Breast epithelium (tissue), 4 donors: Measurements from ENCODE around the gene NCBP2L. TPM values are rescaled to one million over a fixed set of nuclear protein-coding genes. Genes with fewer than 3 reads are reported as not detected.
A peak's percentile ranks its signal among the peaks of the same experiment; 100 is the strongest.

Source experiments
- DNase-seq, 2 donors: peaks; one replicate each; pipeline ENCODE4 v3.0.0-alpha.2; 2019; ENCODE audit warnings: low spot score in 2 of 2
- H3K27ac ChIP-seq, 2 donors: fragments of 200-600 bp; sonication (generic) in 1 of 2; one replicate each; pipeline ENCODE4 v1.5.1; 2016 to 2019; ENCODE audit warnings: mild to moderate bottlenecking in 1 of 2
- H3K27me3 ChIP-seq, 2 donors: fragments of 200-600 bp; sonication (generic) in 1 of 2; one replicate each; pipeline versions ENCODE4 v1.5.1 to v1.6.0; 2017 to 2019; ENCODE audit warnings: control low read depth in 1 of 2, mild to moderate bottlenecking in 1 of 2
- H3K36me3 ChIP-seq: fragments of 200-600 bp; one replicate; pipeline ENCODE4 v1.5.1; 2019
- H3K4me1 ChIP-seq, 2 donors: fragments of 200-600 bp; sonication (generic); one replicate each; pipeline ENCODE4 v1.5.1; 2016 to 2019; ENCODE audit warnings: control low read depth in 1 of 2
- H3K4me3 ChIP-seq, 3 donors: fragments of 200-600 bp; sonication (generic); 1 replicate in 2 of 3; 2 replicates in 1 of 3; pipeline ENCODE4 v1.5.1; 2016 to 2019; ENCODE audit warnings: mild to moderate bottlenecking in 3 of 3, moderate library complexity in 2 of 3
- H3K9me3 ChIP-seq, 2 donors: fragments of 200-600 bp; sonication (generic) in 1 of 2; one replicate each; pipeline ENCODE4 v1.5.1; 2016 to 2019; ENCODE audit warnings: control low read depth in 1 of 2
- POLR2A ChIP-seq: fragments of 450-650 bp; IDR thresholded peaks from one replicate; pipeline ENCODE4 v1.6.1; 2016; ENCODE audit warnings: antibody characterized with exemption, mild to moderate bottlenecking, moderate library complexity
- POLR2AphosphoS5 ChIP-seq, 3 donors: sonication (generic); formaldehyde crosslinking; IDR thresholded peaks; one replicate each; pipeline ENCODE4 v1.6.1; 2017; ENCODE audit warnings: antibody characterized with exemption in 3 of 3
- intact Hi-C: fragments of 100-400 bp; cut with DNase I; formaldehyde crosslinking; loops from one replicate; pipeline ENCODE4 v1.15.1; 2023; ENCODE audit warnings: low total_unique reads
- total RNA-seq, 3 donors: library from RNA; depleted of rRNA; stranded (reverse); fragments of >200 nt; gene quantifications; one replicate each; pipeline ENCODE4 v1.1.0, GENCODE V29; 2016
- TF ChIP-seq, protein P1 (sequence below), 3 donors: fragments of 450-650 bp; IDR thresholded peaks; one replicate each; pipeline ENCODE4 v1.5.1; 2016 to 2017; ENCODE audit warnings: antibody characterized with exemption in 3 of 3, mild to moderate bottlenecking in 3 of 3, moderate library complexity in 3 of 3

Gene NCBP2L
- total RNA-seq, 3 donors from 2014 or later, result not detected

DNA sequence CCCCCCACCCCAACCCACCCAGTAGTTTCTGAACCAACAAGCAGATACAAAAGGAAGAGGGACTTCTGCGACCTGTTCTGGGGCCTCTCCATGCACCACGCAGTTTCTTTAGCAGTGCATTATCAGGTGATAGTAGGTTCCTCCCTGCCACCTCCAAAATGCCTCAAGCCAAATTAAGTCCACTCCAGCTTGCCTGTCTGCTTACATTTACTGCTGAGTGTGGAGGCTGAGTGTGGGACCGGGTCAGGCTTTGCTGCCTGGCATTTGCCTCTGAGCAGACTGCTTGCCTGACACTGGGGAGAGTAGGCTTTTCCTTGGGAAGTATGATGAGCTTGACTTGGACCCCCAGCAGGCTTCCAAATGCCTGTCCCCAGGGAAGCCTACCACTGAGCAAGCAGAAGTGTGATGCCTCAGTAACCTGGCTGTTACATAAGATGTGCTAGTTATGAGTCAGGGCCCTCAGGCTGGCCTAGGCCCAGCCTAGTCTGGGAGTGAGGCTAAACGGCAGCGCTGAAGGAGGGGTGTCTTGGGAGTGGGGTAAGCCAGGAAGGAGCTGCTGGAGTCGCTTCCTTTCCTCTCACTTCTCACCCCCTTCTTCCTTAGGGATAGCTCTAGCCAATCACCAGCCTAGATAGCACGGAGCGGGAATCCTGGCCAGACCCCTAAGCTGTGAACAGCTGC lies 10.9 kb upstream of the NCBP2L start:
- H3K4me1 ChIP-seq, result no peaks in the 10 kb centered on the region
- no peaks in the 10 kb centered on the region for H3K36me3 ChIP-seq
- peaks cover 0 to 72% of the 10 kb centered on the region in 2 donors for H3K27me3 ChIP-seq
- TF ChIP-seq POLR2A (no peak), POLR2AphosphoS5 (IDR thresholded peaks at IDR 0.05) (no peak)
- TF ChIP-seq, protein P1, sequence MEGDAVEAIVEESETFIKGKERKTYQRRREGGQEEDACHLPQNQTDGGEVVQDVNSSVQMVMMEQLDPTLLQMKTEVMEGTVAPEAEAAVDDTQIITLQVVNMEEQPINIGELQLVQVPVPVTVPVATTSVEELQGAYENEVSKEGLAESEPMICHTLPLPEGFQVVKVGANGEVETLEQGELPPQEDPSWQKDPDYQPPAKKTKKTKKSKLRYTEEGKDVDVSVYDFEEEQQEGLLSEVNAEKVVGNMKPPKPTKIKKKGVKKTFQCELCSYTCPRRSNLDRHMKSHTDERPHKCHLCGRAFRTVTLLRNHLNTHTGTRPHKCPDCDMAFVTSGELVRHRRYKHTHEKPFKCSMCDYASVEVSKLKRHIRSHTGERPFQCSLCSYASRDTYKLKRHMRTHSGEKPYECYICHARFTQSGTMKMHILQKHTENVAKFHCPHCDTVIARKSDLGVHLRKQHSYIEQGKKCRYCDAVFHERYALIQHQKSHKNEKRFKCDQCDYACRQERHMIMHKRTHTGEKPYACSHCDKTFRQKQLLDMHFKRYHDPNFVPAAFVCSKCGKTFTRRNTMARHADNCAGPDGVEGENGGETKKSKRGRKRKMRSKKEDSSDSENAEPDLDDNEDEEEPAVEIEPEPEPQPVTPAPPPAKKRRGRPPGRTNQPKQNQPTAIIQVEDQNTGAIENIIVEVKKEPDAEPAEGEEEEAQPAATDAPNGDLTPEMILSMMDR (IDR thresholded peaks at IDR 0.05), result no peak
- H3K9me3 ChIP-seq, result no peaks in the 10 kb centered on the region
- no peak for DNase-seq
- peak overlapping the region; percentile 10 to 39 for H3K27ac ChIP-seq
- H3K4me3 ChIP-seq, result no peak overlapping the region
- intact Hi-C loops, result no loop called here

DNA sequence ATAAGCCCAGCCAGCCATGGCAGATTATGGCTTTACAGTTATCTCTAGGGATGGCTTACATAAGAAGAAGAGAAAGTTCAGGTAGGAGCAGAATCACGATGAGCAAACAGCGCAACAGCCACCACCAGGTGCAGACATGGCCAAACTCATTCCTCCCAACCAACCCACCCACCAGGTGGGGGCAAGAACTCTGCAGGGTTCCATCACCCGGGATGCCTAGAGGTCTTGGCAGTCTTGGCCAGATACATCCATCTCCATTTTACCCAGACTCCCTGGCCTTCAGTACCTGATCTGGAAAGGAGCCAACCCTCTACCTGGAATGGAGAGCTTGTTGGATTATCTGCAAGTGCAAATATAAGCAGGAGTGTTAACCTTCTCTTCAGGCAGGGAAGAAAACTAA lies 9.5 kb upstream of the NCBP2L start:
- H3K27me3 ChIP-seq, result peaks cover 0 to 74% of the 10 kb centered on the region in 2 donors
- no peak overlapping the region for H3K4me3 ChIP-seq
- H3K27ac ChIP-seq, result no peak overlapping the region
- no peaks in the 10 kb centered on the region for H3K9me3 ChIP-seq
- TF ChIP-seq POLR2A (no peak), POLR2AphosphoS5 (IDR thresholded peaks at IDR 0.05) (no peak)
- TF ChIP-seq, protein P1 (IDR thresholded peaks at IDR 0.05), result no peak
- intact Hi-C loops, result no loop called here
- no peaks in the 10 kb centered on the region for H3K4me1 ChIP-seq
- no peaks in the 10 kb centered on the region for H3K36me3 ChIP-seq
- no peak for DNase-seq

DNA sequence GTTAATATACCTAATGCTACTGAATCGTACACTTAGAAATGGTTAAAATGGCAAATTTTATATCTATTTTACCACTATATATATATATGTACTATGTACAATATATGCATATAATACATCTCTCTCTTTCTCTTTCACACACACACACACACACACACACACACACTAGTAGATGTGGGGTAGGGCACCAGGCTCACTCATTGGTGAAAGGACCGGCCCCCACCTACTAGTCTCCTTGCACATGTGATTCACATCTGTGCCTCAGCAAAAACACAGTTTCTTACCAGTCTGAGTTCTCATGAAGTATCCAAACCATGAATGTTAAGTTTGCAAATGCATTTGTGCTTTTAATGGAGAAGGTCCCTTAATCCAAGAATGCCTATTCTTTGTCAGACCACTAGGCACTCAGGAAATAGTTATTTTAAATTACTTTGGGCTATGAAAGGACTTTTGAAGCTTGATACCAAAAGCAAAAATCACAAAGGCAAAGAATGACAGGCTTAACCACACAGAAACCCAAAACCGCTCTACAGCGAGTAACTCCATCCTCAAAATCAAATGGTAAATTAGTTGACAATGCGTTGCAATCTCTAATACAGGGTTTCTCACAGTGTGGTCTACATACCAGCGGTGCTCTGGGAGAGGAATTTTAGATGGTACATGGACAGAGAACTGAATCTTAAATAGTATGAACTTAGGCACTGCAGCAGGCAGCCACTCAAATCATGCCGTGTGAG lies 7.8 kb upstream of the NCBP2L start:
- no peak overlapping the region for H3K27ac ChIP-seq
- H3K4me3 ChIP-seq, result no peak overlapping the region
- TF ChIP-seq POLR2A, result no peak
- TF ChIP-seq, protein P1 (IDR thresholded peaks at IDR 0.05), result no peak
- TF ChIP-seq POLR2AphosphoS5 (IDR thresholded peaks at IDR 0.05), result no peak
- H3K36me3 ChIP-seq, result no peaks in the 10 kb centered on the region
- H3K9me3 ChIP-seq, result no peaks in the 10 kb centered on the region
- intact Hi-C loops, result no loop called here
- peaks cover under 1 to 69% of the 10 kb centered on the region in 2 donors for H3K27me3 ChIP-seq
- H3K4me1 ChIP-seq, result no peaks in the 10 kb centered on the region
- DNase-seq, result no peak

DNA sequence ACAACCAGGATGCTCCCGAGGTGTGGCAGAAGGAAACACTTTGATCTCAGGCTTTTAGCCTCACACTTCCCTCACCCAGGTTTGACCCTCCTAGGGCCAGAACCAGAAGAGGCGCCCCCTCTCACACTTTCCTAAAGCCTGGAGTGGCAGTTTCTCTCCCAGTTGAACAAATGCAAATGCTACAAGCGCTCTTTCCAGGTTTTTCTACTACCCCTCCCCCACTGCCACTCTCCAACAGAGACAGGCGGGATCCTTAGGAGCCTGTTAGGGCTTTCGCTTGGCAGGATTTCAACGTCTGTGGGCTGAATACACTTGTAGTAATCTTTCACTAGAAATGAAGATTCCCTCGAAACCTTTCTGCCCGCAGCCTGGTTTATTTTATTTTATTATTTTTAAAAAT lies 4.3 kb upstream of the NCBP2L start:
- H3K27me3 ChIP-seq, result peaks cover 3 to 60% of the 10 kb centered on the region in 2 donors
- H3K36me3 ChIP-seq, result no peaks in the 10 kb centered on the region
- no peaks in the 10 kb centered on the region for H3K9me3 ChIP-seq
- DNase-seq, result no peak
- intact Hi-C loops, result no loop called here
- TF ChIP-seq, protein P1 (IDR thresholded peaks at IDR 0.05), result no peak
- TF ChIP-seq POLR2A (no peak), POLR2AphosphoS5 (IDR thresholded peaks at IDR 0.05) (no peak)
- no peak overlapping the region for H3K27ac ChIP-seq
- H3K4me3 ChIP-seq, result peak overlapping the region in 1 of 3 donors; percentile 72
- H3K4me1 ChIP-seq, result no peaks in the 10 kb centered on the region

DNA sequence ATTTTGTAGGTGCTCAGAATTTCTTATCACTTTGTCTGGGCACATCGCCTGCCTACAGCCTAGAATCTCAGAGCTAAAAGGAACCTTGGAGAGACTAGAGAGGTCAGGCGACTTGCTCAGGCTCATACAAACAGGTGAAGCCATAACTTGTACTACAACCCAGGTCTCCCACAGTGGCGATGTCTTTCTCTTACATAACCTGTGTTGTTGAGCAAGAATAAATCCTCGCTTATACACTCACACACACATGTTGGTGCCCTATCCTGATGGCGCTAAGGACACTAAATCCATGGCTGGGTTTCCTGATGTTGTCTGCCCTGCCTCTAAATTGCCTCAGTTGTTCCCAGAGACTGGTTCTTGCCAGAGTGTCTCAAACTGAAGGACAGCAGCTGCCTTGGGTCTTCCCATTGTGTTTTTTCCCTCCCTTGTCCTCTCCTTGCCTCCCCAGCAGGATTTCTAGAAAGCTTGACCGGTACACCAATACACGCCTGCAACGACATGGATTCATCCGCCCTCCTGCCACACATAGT lies 3.6 kb upstream of the NCBP2L start:
- TF ChIP-seq POLR2AphosphoS5 (IDR thresholded peaks at IDR 0.05), result no peak
- TF ChIP-seq POLR2A, result no peak
- TF ChIP-seq, protein P1 (IDR thresholded peaks at IDR 0.05), result no peak
- Histone ChIP-seq H3K36me3 (no peaks in the 10 kb centered on the region), H3K4me1 (no peaks in the 10 kb centered on the region), H3K9me3 (no peaks in the 10 kb centered on the region), H3K27me3 (peaks cover 3 to 53% of the 10 kb centered on the region in 2 donors), H3K27ac (peak overlapping the region in 1 of 2 donors; percentile 32), H3K4me3 (peak overlapping the region; percentile 55 to 72 (median 59))
- intact Hi-C loops, result no loop called here
- no peak for DNase-seq
